HG03439 (cell line): ENCODE results near the gene PTPMT1.
A peak's percentile ranks its signal among the peaks of the same experiment; 100 is the strongest.
"Not testable (repeated sequence)": the region's sequence is repeated elsewhere in the genome, so short reads cannot be mapped to it uniquely, and the experiment has no call there.

Experiments
- ATAC-seq: cut with Tn5 transposase; IDR thresholded peaks from one replicate; pipeline ENCODE4 v1.9.1; 2021; ENCODE audit warnings: mild to moderate bottlenecking, moderate library complexity; ENCODE audit not compliant: unreplicated experiment

PTPMT1 gene

DNA sequence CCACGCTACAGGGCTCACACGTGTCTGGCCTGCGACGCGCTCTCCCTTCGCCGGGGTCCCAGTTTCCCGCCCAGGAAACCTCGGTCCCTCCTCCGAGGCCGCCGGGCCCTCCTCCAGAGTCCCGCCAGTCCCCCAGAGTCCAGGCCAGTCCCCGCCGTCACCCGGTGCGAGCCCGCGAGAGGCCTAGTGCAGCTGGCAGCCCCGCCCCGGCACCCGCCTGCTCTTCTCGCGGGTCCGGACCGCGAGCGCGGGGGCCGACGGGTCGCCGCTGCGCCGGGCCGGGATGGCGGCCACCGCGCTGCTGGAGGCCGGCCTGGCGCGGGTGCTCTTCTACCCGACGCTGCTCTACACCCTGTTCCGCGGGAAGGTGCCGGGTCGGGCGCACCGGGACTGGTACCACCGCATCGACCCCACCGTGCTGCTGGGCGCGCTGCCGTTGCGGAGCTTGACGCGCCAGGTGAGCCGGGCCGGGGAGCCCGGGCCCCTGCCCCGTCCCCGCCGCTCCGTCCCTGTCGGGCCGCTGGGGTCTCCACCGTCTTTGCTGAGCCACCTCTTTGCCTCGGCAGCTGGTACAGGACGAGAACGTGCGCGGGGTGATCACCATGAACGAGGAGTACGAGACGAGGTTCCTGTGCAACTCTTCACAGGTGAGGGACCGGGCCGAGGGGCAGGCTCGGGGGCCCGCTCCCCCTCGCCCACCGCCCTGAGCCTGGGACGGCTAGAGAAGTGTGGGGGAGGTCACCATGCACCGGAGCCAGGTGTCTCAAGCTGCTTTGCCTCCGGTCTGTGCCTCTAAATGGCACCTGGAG, at the start of gene PTPMT1:
Gene PTPMT1, plus strand, starts transcription at position 260 of the 809 bp plus-strand sequence. Its CDS starts 24 bp downstream, at position 284.
- peak; percentile 79 for ATAC-seq

DNA sequence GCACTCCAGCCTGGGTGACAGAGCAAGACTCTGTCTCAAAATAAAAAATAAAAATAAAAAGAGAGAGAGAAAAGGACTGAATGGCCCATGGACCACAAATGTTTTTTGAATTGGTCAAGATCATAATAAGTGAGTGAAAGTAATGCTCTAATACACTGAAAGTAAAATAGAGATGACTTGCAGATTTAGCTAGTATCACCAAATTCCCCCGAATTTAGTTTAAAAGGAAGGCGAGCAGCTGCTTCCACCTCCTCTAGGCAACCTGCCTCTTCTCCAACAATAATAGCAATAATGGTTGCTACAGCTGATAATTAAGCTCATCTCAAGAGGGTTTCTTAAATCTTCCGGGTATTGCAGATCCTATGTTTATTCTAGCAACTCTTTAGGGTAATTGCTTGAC, 49.2 kb upstream of the PTPMT1 start:
- no peak for ATAC-seq

GRCh38 chr11:47516984-47517853, 48.2 kb upstream of the PTPMT1 start:
- no peak for ATAC-seq

DNA sequence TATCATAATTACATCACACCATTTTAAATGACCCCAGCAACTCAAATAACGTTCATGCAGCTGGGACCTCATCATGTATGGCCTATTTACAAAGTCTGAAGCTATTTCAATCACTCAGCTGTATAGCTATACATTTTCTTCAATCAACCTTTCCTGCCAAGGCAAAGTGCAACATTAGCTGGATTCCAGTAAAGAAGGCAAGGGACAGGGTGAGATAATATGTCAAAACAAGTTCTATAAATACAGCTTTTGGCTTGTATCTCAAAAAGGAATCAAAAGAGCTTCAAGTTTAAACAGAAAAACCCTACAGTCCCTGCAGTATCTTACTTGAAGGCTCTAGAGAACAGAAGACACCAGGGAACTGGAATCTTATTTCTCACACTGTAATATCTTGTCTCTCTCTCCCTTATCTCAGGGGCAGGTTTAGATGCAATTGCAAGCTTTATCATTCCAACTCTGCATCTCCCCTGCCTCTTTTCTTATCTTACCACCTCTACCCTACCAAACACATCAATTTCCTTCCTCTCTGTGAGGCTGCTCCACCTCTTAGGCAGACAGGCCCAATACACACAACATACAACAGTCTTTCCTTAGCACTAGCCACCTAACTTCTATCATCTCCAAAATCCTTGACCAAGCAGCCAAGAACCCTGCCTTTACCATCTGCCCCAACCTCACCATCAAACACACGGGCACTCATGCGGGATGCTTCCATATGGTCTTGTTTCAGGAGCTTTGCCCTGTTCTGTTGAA, 47.0 kb upstream of the PTPMT1 start:
- no peak for ATAC-seq

DNA sequence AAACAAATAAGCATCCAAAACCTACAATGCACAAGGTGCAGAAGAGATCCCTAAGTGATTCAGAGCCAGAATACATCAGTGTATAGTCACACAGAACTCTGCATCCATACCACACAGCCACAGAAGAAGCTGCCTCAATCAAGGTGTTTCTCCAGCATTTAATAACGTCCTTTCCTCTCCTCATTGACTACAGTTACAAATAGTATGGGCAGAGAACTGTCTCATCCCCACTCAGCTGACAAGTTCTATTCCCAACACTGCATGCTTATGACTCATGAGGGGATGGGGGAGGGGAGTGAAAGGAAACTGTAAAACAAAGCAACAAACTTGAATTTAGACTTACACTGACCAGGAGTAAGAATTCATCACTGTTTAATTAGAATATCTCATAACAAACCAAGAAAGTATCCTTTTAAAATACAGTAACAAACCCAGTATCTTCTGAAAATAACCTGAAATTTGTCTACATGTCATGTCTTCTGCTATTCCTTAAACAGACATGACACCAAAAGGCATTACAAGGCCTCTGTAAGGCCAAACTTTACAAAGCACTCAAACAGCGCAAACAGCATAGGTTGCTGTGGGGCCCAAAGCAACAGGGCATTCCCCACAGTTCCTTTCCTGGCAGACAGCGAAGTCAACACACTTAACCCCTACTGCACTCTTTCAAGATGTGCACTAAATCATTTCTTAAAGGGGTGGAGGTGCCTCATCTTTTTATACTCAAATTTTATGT, 41.7 kb upstream of the PTPMT1 start:
- peak; percentile 59 for ATAC-seq

GRCh38 chr11:47524291-47524874, 41.0 kb upstream of the PTPMT1 start:
- no peak for ATAC-seq

GRCh38 chr11:47526032-47526431, 39.4 kb upstream of the PTPMT1 start:
- ATAC-seq, result not testable (repeated sequence)

GRCh38 chr11:47527186-47527585, 38.2 kb upstream of the PTPMT1 start:
- no peak for ATAC-seq

- ATAC-seq, result no peak
Measured at GRCh38 chr11:47529951-47530350, 35.4 kb upstream of the PTPMT1 start.

DNA sequence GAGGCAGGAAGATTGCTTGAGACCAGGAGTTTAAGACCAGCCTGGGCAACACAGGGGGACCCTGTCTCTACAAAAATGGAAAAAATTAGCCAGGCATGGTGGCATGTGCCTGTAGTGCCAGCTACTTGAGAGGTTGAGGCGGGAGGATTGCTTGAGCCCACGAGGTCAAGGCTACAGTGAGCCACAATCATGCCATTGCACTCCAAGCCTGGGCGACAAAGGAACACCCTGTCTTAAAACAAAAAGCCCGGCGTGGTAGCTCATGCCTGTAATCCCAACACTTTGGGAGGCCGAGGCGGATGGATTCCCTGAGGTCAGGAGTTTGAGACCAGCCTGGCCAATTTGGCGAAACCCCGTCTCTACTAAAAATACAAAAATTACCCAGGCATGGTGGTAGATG, 34.7 kb upstream of the PTPMT1 start:
- ATAC-seq, result not testable (repeated sequence)

DNA sequence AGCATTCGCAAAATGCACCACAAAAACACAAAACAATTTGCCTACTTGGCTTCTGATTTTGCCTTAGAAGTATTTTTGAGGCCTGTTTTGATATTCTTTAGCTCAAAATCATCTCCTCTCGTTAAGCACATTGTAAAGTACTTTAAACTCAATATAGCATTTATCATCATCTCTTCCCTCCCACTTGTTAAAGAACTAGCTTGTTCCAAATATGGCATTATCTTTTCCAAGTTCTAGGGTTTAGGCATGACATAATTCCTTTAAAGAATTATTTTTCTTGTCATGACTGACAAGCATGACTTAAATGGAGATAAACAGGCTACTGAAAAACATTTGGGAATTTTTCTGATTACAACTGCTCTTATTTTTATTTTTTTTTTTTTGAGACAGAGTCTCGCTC, 33.7 kb upstream of the PTPMT1 start:
- ATAC-seq, result no peak

DNA sequence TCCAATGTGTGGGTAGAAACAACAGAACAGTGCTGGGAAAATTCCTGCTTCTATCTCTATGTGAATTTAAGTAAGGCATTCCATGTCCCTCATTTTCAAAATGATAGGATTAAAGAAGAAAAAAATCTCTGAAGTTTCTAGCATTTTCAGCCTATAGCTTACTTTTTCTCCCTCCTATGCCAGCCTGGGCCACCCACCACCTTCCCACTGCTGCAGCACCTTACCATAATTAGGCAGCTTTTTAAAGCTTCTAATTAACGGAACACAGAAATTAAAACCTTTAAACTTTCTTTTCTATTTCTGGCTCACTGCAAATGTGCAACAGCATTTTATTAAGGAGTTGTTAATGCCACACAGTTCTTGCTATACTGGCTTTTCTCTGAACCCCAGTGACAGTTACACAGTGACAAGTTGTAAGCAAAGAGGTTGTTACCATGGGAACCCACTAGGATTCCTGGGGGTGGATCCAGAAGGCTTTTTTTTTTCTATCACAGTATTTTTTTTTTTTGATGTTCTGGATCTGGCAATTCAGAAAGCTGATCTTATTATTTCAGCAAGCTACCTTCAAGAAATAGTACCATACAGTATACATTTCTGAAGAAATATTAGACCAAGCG, 32.7 kb upstream of the PTPMT1 start:
- ATAC-seq, result no peak

GRCh38 chr11:47533690-47534151, 31.7 kb upstream of the PTPMT1 start:
- ATAC-seq, result no peak

DNA sequence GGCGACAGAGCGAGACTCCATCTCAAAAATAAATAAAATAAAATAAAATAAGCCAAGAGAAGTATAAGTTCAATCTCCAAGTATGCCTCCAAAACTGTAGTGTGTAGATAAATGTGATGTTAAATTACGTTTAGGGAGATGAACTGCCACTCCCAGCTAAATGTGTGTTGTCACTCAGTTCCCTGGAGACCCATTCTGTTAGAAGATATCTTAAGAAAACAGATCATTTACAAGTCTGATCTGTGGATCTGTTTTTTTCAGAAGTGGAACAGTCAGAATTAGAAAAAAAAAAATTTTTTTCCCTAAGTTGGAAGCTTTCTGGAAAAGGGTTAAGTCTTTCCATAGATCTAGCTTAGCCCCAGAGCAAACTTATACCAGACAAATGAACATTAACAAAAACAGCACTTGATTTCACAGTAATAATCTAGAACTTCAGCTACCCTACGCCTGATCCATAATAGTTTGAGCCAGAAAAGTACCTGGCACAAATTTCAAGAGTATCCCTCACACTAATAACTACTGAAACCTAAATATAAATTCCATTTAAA, 30.6 kb upstream of the PTPMT1 start:
- no peak for ATAC-seq

DNA sequence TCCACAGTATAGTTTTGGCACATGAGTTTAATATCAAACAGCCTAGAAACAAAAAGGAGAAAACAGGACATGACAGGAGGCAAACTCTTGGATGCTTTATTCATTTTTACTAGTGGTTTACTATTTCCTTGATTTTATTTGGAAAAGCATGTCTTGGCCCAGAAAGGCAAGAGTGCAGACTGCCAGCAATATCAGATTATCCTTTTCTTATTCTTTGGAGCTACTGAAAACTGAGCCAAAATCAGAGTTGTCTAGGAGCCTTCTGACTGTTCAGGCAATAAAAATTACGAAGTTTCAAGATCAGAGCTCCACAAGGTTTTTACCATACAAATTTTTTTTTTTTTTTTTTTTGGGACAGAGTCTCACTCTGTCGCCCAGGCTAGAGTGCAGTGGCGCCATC, 28.5 kb upstream of the PTPMT1 start:
- no peak for ATAC-seq

DNA sequence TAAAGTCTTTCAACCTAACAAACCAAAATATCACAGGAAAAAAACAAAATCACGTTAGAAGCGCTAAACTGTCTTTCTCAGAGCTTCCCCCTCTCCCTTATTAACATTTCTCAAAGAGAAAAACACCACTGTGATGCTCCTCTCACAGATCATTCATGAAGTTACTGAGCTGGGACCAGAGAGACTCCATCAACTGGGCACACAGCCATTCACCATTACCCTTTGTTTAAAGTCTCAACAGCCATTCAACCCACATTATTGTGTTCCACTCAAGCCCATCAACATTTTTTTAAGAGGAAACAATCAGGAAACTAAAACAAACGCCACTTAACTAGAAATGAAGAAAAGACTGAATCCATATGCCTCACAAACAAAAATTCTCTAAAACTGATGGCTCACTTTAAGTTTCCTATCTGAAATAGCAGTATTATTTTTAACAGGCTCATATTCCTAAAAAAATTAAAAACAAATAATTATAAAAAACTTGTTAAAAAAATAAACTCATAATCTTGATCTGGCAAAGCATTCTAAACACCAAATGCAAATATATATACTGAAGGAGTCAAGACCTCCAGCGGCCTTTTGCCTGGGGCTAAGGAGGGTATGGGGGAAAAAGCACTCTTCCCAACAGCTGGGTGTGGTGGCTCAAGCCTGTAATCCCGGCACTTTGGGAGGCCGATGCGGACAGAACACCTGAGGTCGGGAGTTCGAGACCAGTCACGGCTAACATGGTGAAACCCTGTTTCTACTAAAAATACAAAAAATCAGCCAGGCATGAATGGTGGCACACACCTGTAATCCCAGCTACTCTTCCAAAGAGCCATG, 26.4 kb upstream of the PTPMT1 start:
- no peak for ATAC-seq

- ATAC-seq, result no peak
Measured at GRCh38 chr11:47539681-47540039, 25.7 kb upstream of the PTPMT1 start.

DNA sequence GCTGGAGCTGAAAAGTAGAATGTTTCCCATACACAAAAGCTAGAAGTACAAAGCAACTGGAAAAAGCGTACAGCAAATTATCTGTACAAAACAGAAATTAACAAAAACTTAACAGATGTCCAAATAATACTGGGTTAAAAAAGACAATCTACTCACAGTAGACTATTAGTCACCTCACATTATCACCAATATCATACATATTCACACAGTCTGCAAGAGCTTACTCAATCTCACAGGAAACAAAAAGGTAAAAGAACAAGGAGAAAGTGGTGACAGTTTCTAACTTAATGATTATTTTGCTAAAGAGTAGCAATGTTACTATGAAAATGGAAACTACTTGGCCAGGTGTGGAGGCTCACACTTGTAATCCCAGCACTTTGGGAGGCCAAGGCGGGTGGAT, 24.3 kb upstream of the PTPMT1 start:
- no peak for ATAC-seq

DNA sequence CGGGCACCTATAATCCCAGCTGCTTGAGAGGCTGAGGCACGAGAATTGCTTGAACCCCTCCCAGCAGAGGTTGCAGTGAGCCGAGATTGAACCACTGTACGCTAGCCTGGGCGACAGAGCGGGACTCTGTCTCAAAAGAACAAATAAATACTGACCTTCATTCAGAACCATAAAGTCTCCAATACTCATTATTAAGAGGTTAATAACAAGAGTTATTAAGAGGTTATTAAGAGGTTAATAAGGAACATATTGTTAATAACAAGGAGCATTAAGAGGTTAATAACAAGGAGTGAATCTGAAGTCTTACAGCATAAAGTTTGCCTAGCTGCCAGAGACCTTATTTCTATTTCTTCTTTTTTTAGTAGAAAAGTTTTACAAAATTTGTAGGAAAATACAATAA, 20.1 kb upstream of the PTPMT1 start:
- no peak for ATAC-seq
